ENCODE measurements around the gene NOD1.
A peak's percentile ranks its signal among the peaks of the same experiment; 100 is the strongest.

NOD1 gene

GRCh38 chr7:30433506-30433905 is 45.1 kb downstream of the NOD1 start:
- TF ChIP-seq ZNF26 (tag by site-specific recombination; IDR thresholded peaks at IDR 0.05), result no peak
- Histone ChIP-seq H3K36me3 (ENCODE audit: control insufficient read depth in 2 of 2, insufficient read depth in 1 of 2, low read length in 2 of 2) (peaks cover 0 to 18% of the 10 kb centered on the region in 2 experiments; a peak in 2 of 3 replicates), H3K4me1 (ENCODE audit: control insufficient read depth, insufficient read depth, low read length) (no peaks in the 10 kb centered on the region), H3K27ac (ENCODE audit: extremely low read depth, low read depth, low read length) (no peak overlapping the region), H3K9me3 (ENCODE audit: control insufficient read depth, insufficient read depth, low read depth, low read length) (no peaks in the 10 kb centered on the region), H3K4me3 (ENCODE audit: low read depth, low read length) (no peak overlapping the region)
- CTCF ChIA-PET, result interaction anchor here (0.7 kb wide), 1 partner anchor 9 kb away, joined by 3 read pairs; no protein-coding TSS in a partner anchor
- POLR2A ChIA-PET, result no interaction called here

- Histone ChIP-seq H3K4me3 (ENCODE audit: low read depth, low read length) (no peak overlapping the region), H3K27ac (ENCODE audit: extremely low read depth, low read depth, low read length) (no peak overlapping the region), H3K4me1 (ENCODE audit: control insufficient read depth, insufficient read depth, low read length) (no peaks in the 10 kb centered on the region), H3K36me3 (ENCODE audit: control insufficient read depth in 2 of 2, insufficient read depth in 1 of 2, low read length in 2 of 2) (peaks cover 0 to 14% of the 10 kb centered on the region in 2 experiments; a peak in 2 of 3 replicates), H3K9me3 (ENCODE audit: control insufficient read depth, insufficient read depth, low read depth, low read length) (no peaks in the 10 kb centered on the region)
- CTCF ChIA-PET, result interaction anchor here (0.7 kb wide), 1 partner anchor 8 kb away, joined by 3 read pairs; no protein-coding TSS in a partner anchor
- TF ChIP-seq ZNF366 (tag by site-specific recombination; conservative IDR thresholded peaks at IDR 0.05) (no peak), EGR2 (tag by site-specific recombination; IDR thresholded peaks at IDR 0.05; ENCODE audit: low read depth) (no peak), ZFHX2 (tag by site-specific recombination; conservative IDR thresholded peaks at IDR 0.05) (no peak), INSM2 (tag by site-specific recombination; IDR thresholded peaks at IDR 0.05) (no peak), BCL11A (tag by site-specific recombination; IDR thresholded peaks at IDR 0.05; ENCODE audit: low read depth) (no peak)
- POLR2A ChIA-PET, result no interaction called here
Measured at GRCh38 chr7:30433082-30433481, 45.5 kb downstream of the NOD1 start.

GRCh38 chr7:30430777-30431176 is 47.8 kb downstream of the NOD1 start:
- Histone ChIP-seq H3K36me3 (ENCODE audit: control insufficient read depth in 2 of 2, insufficient read depth in 1 of 2, low read length in 2 of 2) (peaks cover 0 to 10% of the 10 kb centered on the region in 2 experiments; a peak in 2 of 3 replicates), H3K9me3 (ENCODE audit: control insufficient read depth, insufficient read depth, low read depth, low read length) (no peaks in the 10 kb centered on the region), H3K27ac (ENCODE audit: extremely low read depth, low read depth, low read length) (no peak overlapping the region), H3K4me1 (ENCODE audit: control insufficient read depth, insufficient read depth, low read length) (no peaks in the 10 kb centered on the region), H3K4me3 (ENCODE audit: low read depth, low read length) (no peak overlapping the region)
- POLR2A ChIA-PET, result no interaction called here
- CTCF ChIA-PET, result interaction anchor here (0.9 kb wide), 1 partner anchor 38 kb away, joined by 3 read pairs; no protein-coding TSS in a partner anchor
- TF ChIP-seq ZNF792 (tag by site-specific recombination; IDR thresholded peaks at IDR 0.05) (no peak), SCRT2 (tag by site-specific recombination; IDR thresholded peaks at IDR 0.05) (no peak), ZNF747 (tag by site-specific recombination; IDR thresholded peaks at IDR 0.05) (no peak), ZNF311 (tag by site-specific recombination; IDR thresholded peaks at IDR 0.05; ENCODE audit: borderline replicate concordance) (no peak), PATZ1 (tag by site-specific recombination; IDR thresholded peaks at IDR 0.05) (no peak), KLF10 (tag by site-specific recombination; IDR thresholded peaks at IDR 0.05) (no peak), HOXC10 (CRISPR knock-in tag; IDR thresholded peaks at IDR 0.05) (no peak)

GRCh38 chr7:30430276-30430675 is 48.3 kb downstream of the NOD1 start:
- POLR2A ChIA-PET, result no interaction called here
- H3K4me1 ChIP-seq (ENCODE audit: control insufficient read depth, insufficient read depth, low read length), result no peaks in the 10 kb centered on the region
- no peak overlapping the region for H3K27ac ChIP-seq (ENCODE audit: extremely low read depth, low read depth, low read length)
- CTCF ChIA-PET, result interaction anchor here (0.6 to 0.9 kb wide), 2 partner anchors 39 to 341 kb away, joined by 3 to 4 read pairs; no protein-coding TSS in a partner anchor
- no peak overlapping the region for H3K4me3 ChIP-seq (ENCODE audit: low read depth, low read length)
- no peak for TF ChIP-seq ZSCAN30 (tag by site-specific recombination; IDR thresholded peaks at IDR 0.05)
- TF ChIP-seq ZNF2 (tag by site-specific recombination; IDR thresholded peaks at IDR 0.05), result no peak
- peak; percentile 38; the same call in 1 of the 2 replicates for TF ChIP-seq ZNF133 (tag by site-specific recombination; IDR thresholded peaks at IDR 0.05)
- no peak for TF ChIP-seq PATZ1 (tag by site-specific recombination; IDR thresholded peaks at IDR 0.05)
- TF ChIP-seq ZNF426 (tag by site-specific recombination; IDR thresholded peaks at IDR 0.05), result no peak
- no peaks in the 10 kb centered on the region for H3K9me3 ChIP-seq (ENCODE audit: control insufficient read depth, insufficient read depth, low read depth, low read length)
- peaks cover 0 to 10% of the 10 kb centered on the region in 2 experiments; a peak in 2 of 3 replicates for H3K36me3 ChIP-seq (ENCODE audit: control insufficient read depth in 2 of 2, insufficient read depth in 1 of 2, low read length in 2 of 2)

Measured in HEK293 (cell line).